Omental fat pad (tissue), 4 donors: Measurements from ENCODE around the gene OR4K14. TPM values are rescaled to one million over a fixed set of nuclear protein-coding genes. Genes with fewer than 3 reads are reported as not detected.
"Not testable (repeated sequence)": the region's sequence is repeated elsewhere in the genome, so short reads cannot be mapped to it uniquely, and the experiment has no call there.

Source experiments
- ATAC-seq: fragments of 150-250 bp; one replicate; pipeline ENCODE4 v1.9.1; 2016; ENCODE audit warnings: mild to moderate bottlenecking, moderate library complexity; ENCODE audit not compliant: low FRiP score
- DNase-seq: peaks from one replicate; pipeline ENCODE4 v3.0.0-alpha.2; 2019; ENCODE audit warnings: low spot score
- CTCF ChIP-seq, 3 donors: fragments of 450-650 bp; IDR thresholded peaks; one replicate each; pipeline ENCODE4 v1.5.1; 2016 to 2017; ENCODE audit warnings: antibody characterized with exemption in 3 of 3, mild to moderate bottlenecking in 3 of 3, moderate library complexity in 2 of 3
- total RNA-seq, 4 donors: library from RNA; depleted of rRNA; stranded (reverse); fragments of >200 nt; gene quantifications; one replicate each; pipeline ENCODE4 v1.1.0, GENCODE V29; 2016

The OR4K14 gene
- total RNA-seq, 4 donors from 2014 or later = not detected

- TF ChIP-seq CTCF (IDR thresholded peaks at IDR 0.05) = no peak
- DNase-seq (no peak), ATAC-seq (no peak)
Observed at GRCh38 chr14:20008156-20008555, 11.0 kb downstream of the OR4K14 start.

GRCh38 chr14:20002319-20002718, 16.8 kb downstream of the OR4K14 start:
- no peak for TF ChIP-seq CTCF (IDR thresholded peaks at IDR 0.05)
- DNase-seq (no peak), ATAC-seq (no peak)

- ATAC-seq (no peak), DNase-seq (no peak)
- TF ChIP-seq CTCF (IDR thresholded peaks at IDR 0.05) = no peak
Observed at GRCh38 chr14:20001863-20002262, 17.2 kb downstream of the OR4K14 start, which contains the start of gene OR4Q2. OR4Q2 (plus strand) TSS chr14:20002163.

- no peak for TF ChIP-seq CTCF (IDR thresholded peaks at IDR 0.05)
- ATAC-seq = no peak
Observed at GRCh38 chr14:19993438-19993837, 25.7 kb downstream of the OR4K14 start.

GRCh38 chr14:19975291-19975690, 43.8 kb downstream of the OR4K14 start, which contains the start of gene OR4K15:
OR4K15 (plus strand) TSS chr14:19975591; CDS start chr14:19975591, 0 bp downstream.
- DNase-seq = no peak
- no peak for TF ChIP-seq CTCF (IDR thresholded peaks at IDR 0.05)
- ATAC-seq = no peak

More at GRCh38 chr14:19993438-19993837, 25.7 kb downstream of the OR4K14 start:
- no peak for DNase-seq

GRCh38 chr14:19974844-19975243, 44.3 kb downstream of the OR4K14 start:
- ATAC-seq (no peak), DNase-seq (no peak)
- no peak for TF ChIP-seq CTCF (IDR thresholded peaks at IDR 0.05)

- DNase-seq, ATAC-seq: not testable (repeated sequence)
Observed at GRCh38 chr14:19969735-19970134, 49.4 kb downstream of the OR4K14 start.

Other genes with a start within 250 kb of the OR4K14 start
- gene OR4M1, start 245.8 kb downstream of the OR4K14 start, total RNA-seq = not detected
- gene OR4N2, start 215.5 kb downstream of the OR4K14 start, total RNA-seq = under 1 TPM in 1 of 4 donors, not detected in 3; 0.09 TPM
- not detected for gene OR4K2, start 144.2 kb downstream of the OR4K14 start, total RNA-seq
- not detected for gene OR4K5, start 98.7 kb downstream of the OR4K14 start, total RNA-seq
- not detected for gene OR4K1, start 88.4 kb downstream of the OR4K14 start, total RNA-seq
- gene OR4K15, start 43.7 kb downstream of the OR4K14 start, total RNA-seq = not detected
- gene OR4Q2, start 17.1 kb downstream of the OR4K14 start, total RNA-seq = not detected
- not detected for gene OR4K13, start 16.7 kb upstream of the OR4K14 start, total RNA-seq
- gene OR4L1, start 40.7 kb upstream of the OR4K14 start, total RNA-seq = not detected
- not detected for gene OR4K17, start 91.4 kb upstream of the OR4K14 start, total RNA-seq
- gene OR4N5, start 119.5 kb upstream of the OR4K14 start, total RNA-seq = not detected
- gene OR11G2, start 171.6 kb upstream of the OR4K14 start, total RNA-seq = not detected
- not detected for gene OR11H6, start 204.4 kb upstream of the OR4K14 start, total RNA-seq
- not detected for gene OR11H7, start 209.7 kb upstream of the OR4K14 start, total RNA-seq
- gene OR11H4, start 220.0 kb upstream of the OR4K14 start, total RNA-seq = not detected